GM12892 (cell line): ENCODE data around the gene FOLR3.
"Not testable (repeated sequence)": the region's sequence is repeated elsewhere in the genome, so short reads cannot be mapped to it uniquely, and the experiment has no call there.

Source experiments
- POLR2A ChIP-seq: IDR thresholded peaks from 2 replicates; pipeline ENCODE4 v1.6.1; 2011; ENCODE audit warnings: low read depth, low read length, control low read depth
- POLR2AphosphoS5 ChIP-seq: IDR thresholded peaks from 2 replicates; pipeline ENCODE4 v1.6.1; 2011; ENCODE audit warnings: low read depth, low read length, control low read depth
- TAF1 ChIP-seq: IDR thresholded peaks from 2 replicates; pipeline ENCODE4 v1.6.1; 2011; ENCODE audit warnings: low read depth, mild to moderate bottlenecking, control low read depth, low read length, borderline replicate concordance

- not testable (repeated sequence) for TF ChIP-seq POLR2A, POLR2AphosphoS5, TAF1
Measured at GRCh38 chr11:72153874-72154273, 18.3 kb downstream of the FOLR3 start.
